GM12873 (cell line): ENCODE results near the gene HSBP1L1.

Experiments used
- TF ChIP-seq, protein P1 (sequence below): IDR thresholded peaks from 2 replicates; pipeline ENCODE4 v1.5.1; 2012; ENCODE audit warnings: low read depth, mild to moderate bottlenecking, moderate library complexity, low read length, control low read depth; ENCODE audit not compliant: insufficient read depth; ENCODE audit errors: missing control alignments

The HSBP1L1 gene

DNA sequence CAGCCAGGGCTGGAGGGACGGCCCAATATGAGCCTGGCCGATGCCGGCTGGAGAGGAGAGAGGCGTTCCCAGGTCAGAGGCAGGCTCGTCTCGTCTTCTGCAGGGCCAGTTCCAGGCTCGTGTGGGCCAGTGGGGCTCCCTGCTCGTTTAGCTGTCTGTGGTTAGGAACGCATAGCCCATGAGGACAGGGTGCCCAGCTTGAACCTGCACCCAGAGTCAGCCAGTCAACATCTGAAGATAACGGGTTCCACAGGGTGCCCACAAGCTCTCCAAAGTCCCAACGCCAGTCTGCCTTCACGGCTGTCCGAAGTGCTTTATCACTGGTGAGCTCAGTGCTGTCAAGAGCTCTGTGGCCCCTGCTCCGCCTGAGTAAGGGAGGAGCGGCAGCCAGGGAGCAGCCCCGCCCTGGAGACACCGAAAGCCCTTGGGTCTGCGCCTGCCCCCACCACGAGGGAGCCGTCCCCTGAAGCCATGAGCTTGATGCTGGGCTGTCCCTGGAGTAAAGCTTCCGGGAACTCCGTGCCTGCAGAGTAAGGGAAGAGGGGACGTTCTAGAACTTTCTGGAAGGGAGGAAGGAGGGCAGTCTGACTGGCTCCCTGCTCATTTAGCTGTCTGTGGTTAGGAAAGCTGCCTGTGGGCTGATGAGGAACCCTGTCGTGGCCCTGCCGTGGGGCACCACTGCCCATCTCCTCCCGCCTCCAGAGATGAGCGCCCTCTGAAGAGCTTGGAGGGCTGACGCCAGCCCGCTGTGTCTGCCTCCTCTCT lies 2.7 kb upstream of the HSBP1L1 start:
- TF ChIP-seq, protein P1, sequence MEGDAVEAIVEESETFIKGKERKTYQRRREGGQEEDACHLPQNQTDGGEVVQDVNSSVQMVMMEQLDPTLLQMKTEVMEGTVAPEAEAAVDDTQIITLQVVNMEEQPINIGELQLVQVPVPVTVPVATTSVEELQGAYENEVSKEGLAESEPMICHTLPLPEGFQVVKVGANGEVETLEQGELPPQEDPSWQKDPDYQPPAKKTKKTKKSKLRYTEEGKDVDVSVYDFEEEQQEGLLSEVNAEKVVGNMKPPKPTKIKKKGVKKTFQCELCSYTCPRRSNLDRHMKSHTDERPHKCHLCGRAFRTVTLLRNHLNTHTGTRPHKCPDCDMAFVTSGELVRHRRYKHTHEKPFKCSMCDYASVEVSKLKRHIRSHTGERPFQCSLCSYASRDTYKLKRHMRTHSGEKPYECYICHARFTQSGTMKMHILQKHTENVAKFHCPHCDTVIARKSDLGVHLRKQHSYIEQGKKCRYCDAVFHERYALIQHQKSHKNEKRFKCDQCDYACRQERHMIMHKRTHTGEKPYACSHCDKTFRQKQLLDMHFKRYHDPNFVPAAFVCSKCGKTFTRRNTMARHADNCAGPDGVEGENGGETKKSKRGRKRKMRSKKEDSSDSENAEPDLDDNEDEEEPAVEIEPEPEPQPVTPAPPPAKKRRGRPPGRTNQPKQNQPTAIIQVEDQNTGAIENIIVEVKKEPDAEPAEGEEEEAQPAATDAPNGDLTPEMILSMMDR = no peak

GRCh38 chr18:79962311-79962710 lies 2.1 kb upstream of the HSBP1L1 start:
- TF ChIP-seq, protein P1 = no peak

- TF ChIP-seq, protein P1 = peak; percentile 64
Measured at GRCh38 chr18:79962835-79963657, 1.4 kb upstream of the HSBP1L1 start.

DNA sequence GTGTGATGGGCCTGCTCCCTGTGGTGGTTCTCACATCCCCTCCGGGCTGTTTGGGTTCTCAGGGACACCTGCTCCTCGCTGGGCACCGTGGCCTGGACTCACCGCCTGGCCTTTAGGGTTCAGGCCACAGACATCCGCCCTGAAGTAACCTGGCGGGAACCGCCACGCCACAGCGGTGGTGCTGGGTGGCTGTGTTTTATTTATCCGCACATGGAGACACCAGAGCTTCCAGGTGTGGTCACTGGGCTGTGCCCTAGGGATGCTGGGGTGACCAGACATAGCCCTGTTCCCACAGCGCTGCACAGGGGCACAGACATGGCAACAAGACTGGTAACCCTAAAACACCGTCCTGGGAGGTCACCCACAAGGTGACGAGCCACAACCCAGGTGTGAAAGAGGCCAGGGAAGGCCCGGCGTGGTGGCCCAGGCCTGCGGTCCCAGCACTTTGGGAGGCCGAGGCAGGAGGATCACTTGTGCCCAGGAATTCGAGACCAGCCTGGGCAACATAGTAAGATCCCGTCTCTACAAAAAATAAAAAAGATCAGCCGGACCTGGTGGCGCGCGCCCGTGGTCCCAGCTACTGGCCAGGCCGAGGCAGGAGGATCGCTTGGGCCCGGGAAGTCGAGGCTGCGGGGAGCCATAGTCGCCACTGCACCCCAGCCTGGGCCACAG lies 649 bp upstream of the HSBP1L1 start:
- TF ChIP-seq, protein P1 = no peak

- TF ChIP-seq, protein P1 = no peak
Measured at GRCh38 chr18:79965119-79965902, 868 bp downstream of the HSBP1L1 start.

DNA sequence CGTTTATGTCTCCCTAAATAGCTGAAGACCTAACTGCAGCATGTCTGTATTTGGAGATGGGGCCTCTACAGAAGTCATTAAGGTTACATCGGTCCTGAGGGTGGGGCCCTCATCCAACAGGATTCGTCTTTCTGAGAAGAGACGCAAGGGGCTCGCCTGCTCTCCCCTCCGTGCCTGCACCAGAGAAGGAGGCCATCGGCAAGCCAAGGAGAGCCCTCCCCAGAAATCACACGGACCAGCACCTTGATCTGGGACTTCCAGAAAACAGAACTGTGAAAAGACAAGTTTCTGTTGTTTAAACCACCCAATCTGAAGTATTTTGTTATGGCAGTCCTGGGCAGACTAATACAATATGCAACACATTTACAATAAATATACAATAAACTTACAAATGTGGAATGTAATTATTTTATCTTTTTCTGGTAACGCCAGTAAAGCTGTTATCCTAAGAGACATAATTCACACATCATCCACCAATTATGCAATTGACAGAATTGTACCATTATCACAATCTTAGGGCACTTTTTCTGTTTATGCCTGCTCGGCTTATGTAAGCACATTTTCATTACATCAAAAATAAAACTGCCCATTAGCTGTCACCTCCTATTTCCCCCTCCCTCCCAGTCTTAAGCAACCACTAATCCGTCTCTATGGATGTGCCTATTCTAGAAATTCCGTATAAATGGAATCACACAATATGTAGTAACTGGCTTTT lies 6.1 kb downstream of the HSBP1L1 start:
- TF ChIP-seq, protein P1 = no peak
